Prostate gland (tissue), 2 donors: Measurements from ENCODE around the gene RANBP9. TPM values are rescaled to one million over a fixed set of nuclear protein-coding genes. Genes with fewer than 3 reads are reported as not detected.

Source experiments
- DNase-seq: peaks from one replicate; pipeline ENCODE4 v3.0.0-alpha.2; 2019; ENCODE audit warnings: low spot score
- H3K27ac ChIP-seq, 2 donors: fragments of 200-600 bp; sonication (generic); 2 replicates each; pipeline ENCODE4 v1.5.1; 2017 to 2019
- H3K27me3 ChIP-seq: fragments of 200-600 bp; sonication (generic); replicated peaks from 2 replicates; pipeline ENCODE4 v1.5.1; 2019; ENCODE audit not compliant: insufficient read depth
- H3K36me3 ChIP-seq, 2 donors: fragments of 200-600 bp; sonication (generic); 1 replicate in 1 of 2; 2 replicates in 1 of 2; pipeline versions ENCODE4 v1.5.1 to v1.8.1; 2017 to 2019
- H3K4me1 ChIP-seq: fragments of 200-600 bp; sonication (generic); replicated peaks from 2 replicates; pipeline ENCODE4 v1.5.1; 2019
- H3K4me3 ChIP-seq, 2 donors: fragments of 200-600 bp; sonication (generic); 2 replicates each; pipeline ENCODE4 v1.5.1; 2017 to 2019
- H3K9me3 ChIP-seq: fragments of 200-600 bp; sonication (generic); 2 replicates; pipeline ENCODE4 v1.5.1; 2017
- POLR2A ChIP-seq: fragments of 450-650 bp; IDR thresholded peaks from one replicate; pipeline ENCODE4 v1.6.1; 2016; ENCODE audit warnings: antibody characterized with exemption, mild to moderate bottlenecking
- POLR2AphosphoS5 ChIP-seq: sonication (generic); formaldehyde crosslinking; IDR thresholded peaks from one replicate; pipeline ENCODE4 v1.6.1; 2017; ENCODE audit warnings: antibody characterized with exemption
- WGBS: methylation state at CpG from one replicate; pipeline ENCODE4 v1.1.5; 2018; 5-methylcytosine and 5-hydroxymethylcytosine counted together
- intact Hi-C: fragments of 100-400 bp; cut with DNase I; formaldehyde crosslinking; loops from one replicate; pipeline ENCODE4 v1.14.2; 2022
- total RNA-seq, 2 donors: library from RNA; depleted of rRNA; stranded (reverse); fragments of >200 nt; gene quantifications; one replicate each; pipeline ENCODE4 v1.1.0, GENCODE V29; 2016
- TF ChIP-seq, protein P1 (sequence below), 4 experiments: fragments of 200-600 bp in 2 of 4; fragments of 450-650 bp in 2 of 4; sonication (generic) in 2 of 4; IDR thresholded peaks; 1 replicate in 3 of 4; 2 replicates in 1 of 4; pipeline ENCODE4 v1.5.1; 2016 to 2019; ENCODE audit warnings: antibody characterized with exemption in 4 of 4, mild to moderate bottlenecking in 2 of 4, moderate library complexity in 2 of 4

RANBP9 gene
- total RNA-seq, 2 donors from 2014 or later = 37.8 to 59.0 TPM

GRCh38 chr6:13590574-13591153 lies 121.0 kb downstream of the RANBP9 start:
- Histone ChIP-seq H3K9me3 (no peaks in the 10 kb centered on the region), H3K4me1 (no peaks in the 10 kb centered on the region), H3K27me3 (no peaks in the 10 kb centered on the region), H3K27ac (no peak overlapping the region), H3K36me3 (no peaks in the 10 kb centered on the region), H3K4me3 (no peak overlapping the region)
- TF ChIP-seq, protein P1, sequence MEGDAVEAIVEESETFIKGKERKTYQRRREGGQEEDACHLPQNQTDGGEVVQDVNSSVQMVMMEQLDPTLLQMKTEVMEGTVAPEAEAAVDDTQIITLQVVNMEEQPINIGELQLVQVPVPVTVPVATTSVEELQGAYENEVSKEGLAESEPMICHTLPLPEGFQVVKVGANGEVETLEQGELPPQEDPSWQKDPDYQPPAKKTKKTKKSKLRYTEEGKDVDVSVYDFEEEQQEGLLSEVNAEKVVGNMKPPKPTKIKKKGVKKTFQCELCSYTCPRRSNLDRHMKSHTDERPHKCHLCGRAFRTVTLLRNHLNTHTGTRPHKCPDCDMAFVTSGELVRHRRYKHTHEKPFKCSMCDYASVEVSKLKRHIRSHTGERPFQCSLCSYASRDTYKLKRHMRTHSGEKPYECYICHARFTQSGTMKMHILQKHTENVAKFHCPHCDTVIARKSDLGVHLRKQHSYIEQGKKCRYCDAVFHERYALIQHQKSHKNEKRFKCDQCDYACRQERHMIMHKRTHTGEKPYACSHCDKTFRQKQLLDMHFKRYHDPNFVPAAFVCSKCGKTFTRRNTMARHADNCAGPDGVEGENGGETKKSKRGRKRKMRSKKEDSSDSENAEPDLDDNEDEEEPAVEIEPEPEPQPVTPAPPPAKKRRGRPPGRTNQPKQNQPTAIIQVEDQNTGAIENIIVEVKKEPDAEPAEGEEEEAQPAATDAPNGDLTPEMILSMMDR (IDR thresholded peaks at IDR 0.05) = no peak
- TF ChIP-seq POLR2A = no peak
- no peak for TF ChIP-seq POLR2AphosphoS5
- intact Hi-C loops = no loop called here
- no peak for DNase-seq
- WGBS = 89% methylated on average over 1 of the region's 1 CpG

DNA sequence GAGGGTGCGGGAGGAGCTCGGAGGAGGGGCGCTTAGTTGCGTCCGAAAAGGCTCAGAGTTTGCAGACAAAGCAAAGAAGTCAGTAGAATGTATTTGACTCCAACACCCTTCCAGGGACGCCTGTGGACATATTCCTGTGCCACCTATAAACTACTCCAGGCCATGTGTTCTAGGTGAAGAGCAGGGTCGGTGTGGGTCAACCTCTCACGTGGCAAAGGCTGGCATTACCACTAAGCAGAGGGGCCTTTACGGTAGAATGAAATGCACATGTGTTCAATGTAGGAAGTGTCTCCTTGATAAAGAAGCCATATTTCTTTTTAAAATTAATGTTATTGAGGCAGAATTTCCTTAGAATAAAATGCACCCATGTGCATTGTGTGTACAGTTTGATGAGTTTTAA lies 121.8 kb downstream of the RANBP9 start:
- no peak for DNase-seq
- H3K4me3 ChIP-seq = no peak overlapping the region
- H3K36me3 ChIP-seq = no peaks in the 10 kb centered on the region
- no peaks in the 10 kb centered on the region for H3K27me3 ChIP-seq
- no peaks in the 10 kb centered on the region for H3K4me1 ChIP-seq
- 90% methylated on average over 9 of the region's 9 CpGs for WGBS
- TF ChIP-seq, protein P1 (IDR thresholded peaks at IDR 0.05) = no peak
- TF ChIP-seq POLR2AphosphoS5 (no peak), POLR2A (no peak)
- intact Hi-C loops = no loop called here
- H3K27ac ChIP-seq = no peak overlapping the region
- no peaks in the 10 kb centered on the region for H3K9me3 ChIP-seq

DNA sequence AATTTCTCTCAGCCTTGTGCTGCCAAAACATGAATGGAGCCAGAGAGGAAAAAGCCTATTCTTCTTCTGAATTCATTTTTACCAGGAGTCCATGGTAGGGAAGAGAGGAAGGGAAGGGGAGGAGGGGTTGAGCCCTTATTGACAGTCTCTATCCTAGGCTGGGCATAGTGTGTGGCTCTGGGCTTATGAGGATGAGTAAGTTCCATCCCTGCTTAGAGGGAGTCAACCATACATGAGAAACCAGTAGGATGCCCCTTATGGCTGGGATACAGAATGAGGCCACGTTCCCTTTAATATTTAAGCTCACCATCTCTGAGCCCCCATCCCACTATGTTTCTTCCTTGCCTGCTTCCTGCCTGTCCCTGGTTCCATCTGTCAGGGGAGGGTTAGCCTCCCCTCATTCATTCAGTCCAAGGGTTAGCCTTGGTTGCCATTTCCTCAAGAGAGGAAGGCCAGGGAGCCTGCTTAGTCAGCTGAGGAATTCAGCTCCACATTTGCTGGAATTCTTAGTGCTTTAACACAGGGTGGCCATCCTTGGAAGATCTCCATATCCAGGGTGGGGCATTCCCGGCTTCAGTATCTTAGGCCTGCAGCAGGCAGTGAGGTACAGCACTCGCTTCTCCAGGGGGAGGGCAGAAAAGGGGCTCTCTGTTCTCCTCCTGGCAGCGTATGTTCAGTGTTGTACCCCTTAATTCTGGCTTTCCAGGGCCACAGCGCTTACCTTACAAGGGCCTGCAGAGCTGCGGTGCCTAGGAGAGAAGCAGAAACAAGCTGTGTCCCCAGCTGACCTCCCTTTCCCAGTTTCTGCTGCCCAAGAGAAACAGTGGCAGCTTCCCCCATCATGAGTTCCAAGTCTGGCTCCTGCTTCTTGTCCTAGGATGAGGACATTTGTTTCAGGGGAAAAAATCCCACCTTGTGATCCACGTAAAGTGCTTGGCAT lies 124.8 kb downstream of the RANBP9 start:
- no peaks in the 10 kb centered on the region for H3K27me3 ChIP-seq
- intact Hi-C loops = no loop called here
- no peaks in the 10 kb centered on the region for H3K9me3 ChIP-seq
- no peak for DNase-seq
- TF ChIP-seq, protein P1 (IDR thresholded peaks at IDR 0.05) = no peak
- TF ChIP-seq POLR2A = no peak
- no peak for TF ChIP-seq POLR2AphosphoS5
- no peak overlapping the region for H3K27ac ChIP-seq
- no peaks in the 10 kb centered on the region for H3K4me1 ChIP-seq
- WGBS = 94% methylated on average over 7 of the region's 7 CpGs
- no peak overlapping the region for H3K4me3 ChIP-seq
- no peaks in the 10 kb centered on the region for H3K36me3 ChIP-seq

DNA sequence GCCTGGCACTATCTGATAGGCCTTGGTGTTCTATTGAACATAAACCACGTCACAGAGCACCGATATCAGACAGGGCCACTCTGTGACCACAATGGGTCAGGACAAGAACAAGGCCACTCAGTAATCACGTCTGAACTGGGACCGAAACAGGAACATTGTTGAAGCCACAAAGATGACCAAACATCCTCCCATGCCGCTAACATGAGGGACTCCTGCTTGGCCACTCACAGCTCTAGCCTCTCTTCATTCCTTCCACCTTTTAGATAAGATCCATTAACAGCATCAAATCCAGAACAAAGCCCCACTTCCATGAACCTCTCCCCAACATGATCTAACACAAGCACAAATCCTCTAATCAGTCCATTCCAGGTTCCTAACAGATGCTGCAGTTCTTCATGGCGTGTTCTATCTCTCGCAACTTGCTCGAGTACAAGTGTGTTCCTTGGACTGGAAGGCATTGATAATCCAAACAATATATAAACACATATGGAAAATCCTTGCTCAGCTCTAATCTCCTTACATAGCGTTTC lies 129.9 kb downstream of the RANBP9 start:
- Histone ChIP-seq H3K4me3 (no peak overlapping the region), H3K4me1 (no peaks in the 10 kb centered on the region), H3K27ac (no peak overlapping the region), H3K9me3 (no peaks in the 10 kb centered on the region), H3K36me3 (no peaks in the 10 kb centered on the region), H3K27me3 (no peaks in the 10 kb centered on the region)
- intact Hi-C loops = no loop called here
- TF ChIP-seq POLR2AphosphoS5 (no peak), POLR2A (no peak)
- TF ChIP-seq, protein P1 (IDR thresholded peaks at IDR 0.05) = no peak
- WGBS = 86% methylated on average over 9 of the region's 9 CpGs
- DNase-seq = no peak
